GM12878 (cell line): ENCODE results near the gene ZKSCAN8.

Experiments used
- BACH1 ChIP-seq: fragments of 450-650 bp; IDR thresholded peaks from 2 replicates; pipeline ENCODE4 v1.6.1; 2017; ENCODE audit warnings: mild to moderate bottlenecking, borderline replicate concordance
- BCLAF1 ChIP-seq: fragments of 450-650 bp; IDR thresholded peaks from 2 replicates; pipeline ENCODE4 v1.6.1; 2017; ENCODE audit warnings: antibody characterized with exemption, mild to moderate bottlenecking, moderate library complexity
- CTCF ChIP-seq, 3 experiments: IDR thresholded peaks in 2 of 3; conservative IDR thresholded peaks in 1 of 3; 2 replicates each; pipeline ENCODE4 v1.5.1; 2011; ENCODE audit warnings: low read depth in 3 of 3, low read length in 3 of 3, mild to moderate bottlenecking in 3 of 3, control low read depth in 2 of 3, moderate library complexity in 2 of 3, inconsistent platforms in 1 of 3, mixed read lengths in 1 of 3; ENCODE audit not compliant: control insufficient read depth in 2 of 3, insufficient read depth in 1 of 3; ENCODE audit errors: extremely low read depth in 1 of 3
- E2F8 ChIP-seq: fragments of 450-650 bp; IDR thresholded peaks from 2 replicates; pipeline ENCODE4 v1.6.1; 2018; ENCODE audit warnings: mild to moderate bottlenecking, low read depth, moderate library complexity; ENCODE audit not compliant: partially characterized antibody
- RFX5 ChIP-seq: IDR thresholded peaks from 2 replicates; pipeline ENCODE4 v1.6.1; 2011; ENCODE audit warnings: low read depth, low read length, improper control_type of control experiment
- SREBF2 ChIP-seq: IDR thresholded peaks from 2 replicates; pipeline ENCODE4 v1.6.1; 2012; ENCODE audit warnings: mild to moderate bottlenecking, low read length
- ZNF274 ChIP-seq: IDR thresholded peaks from one replicate; pipeline ENCODE4 v1.8.0; 2011; ENCODE audit not compliant: insufficient read length, insufficient read depth

GRCh38 chr6:28176373-28176772 is 34.7 kb downstream of the ZKSCAN8 start:
- TF ChIP-seq ZNF274 (no peak), SREBF2 (no peak), BCLAF1 (no peak), RFX5 (no peak), BACH1 (no peak), CTCF (IDR thresholded peaks at IDR 0.05 in 2 of 3, conservative IDR thresholded peaks at IDR 0.05 in 1 of 3; ENCODE audit: control insufficient read depth in 2 of 3, extremely low read depth in 1 of 3, insufficient read depth in 1 of 3, low read depth in 3 of 3, low read length in 3 of 3) (no peak), E2F8 (no peak)
